ENCODE data around the gene BFSP2.

- TF ChIP-seq POLR2AphosphoS5 (IDR thresholded peaks at IDR 0.05; ENCODE audit: low read depth, low read length) (no peak), POLR2A (IDR thresholded peaks at IDR 0.05; ENCODE audit: low read depth, low read length) (no peak)
Observed at GRCh38 chr3:133393691-133394474, 6.0 kb upstream of the BFSP2 start.
